Measurements from ENCODE around the gene UFSP2. TPM values are rescaled to one million over a fixed set of nuclear protein-coding genes. Genes with fewer than 3 reads are reported as not detected.

The UFSP2 gene, protein sequence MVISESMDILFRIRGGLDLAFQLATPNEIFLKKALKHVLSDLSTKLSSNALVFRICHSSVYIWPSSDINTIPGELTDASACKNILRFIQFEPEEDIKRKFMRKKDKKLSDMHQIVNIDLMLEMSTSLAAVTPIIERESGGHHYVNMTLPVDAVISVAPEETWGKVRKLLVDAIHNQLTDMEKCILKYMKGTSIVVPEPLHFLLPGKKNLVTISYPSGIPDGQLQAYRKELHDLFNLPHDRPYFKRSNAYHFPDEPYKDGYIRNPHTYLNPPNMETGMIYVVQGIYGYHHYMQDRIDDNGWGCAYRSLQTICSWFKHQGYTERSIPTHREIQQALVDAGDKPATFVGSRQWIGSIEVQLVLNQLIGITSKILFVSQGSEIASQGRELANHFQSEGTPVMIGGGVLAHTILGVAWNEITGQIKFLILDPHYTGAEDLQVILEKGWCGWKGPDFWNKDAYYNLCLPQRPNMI
- 42.2 and 43.4 TPM in 2 replicates for total RNA-seq (2014; rRNA removed; shearing (Covaris generic))
- 26.1 and 31.1 TPM in 2 replicates for polyA plus RNA-seq (2015; cell fraction: cytosol; rRNA removed)
- polyA plus RNA-seq (2015; cell fraction: nucleus; rRNA removed), result 16.0 and 19.2 TPM in 2 replicates

DNA sequence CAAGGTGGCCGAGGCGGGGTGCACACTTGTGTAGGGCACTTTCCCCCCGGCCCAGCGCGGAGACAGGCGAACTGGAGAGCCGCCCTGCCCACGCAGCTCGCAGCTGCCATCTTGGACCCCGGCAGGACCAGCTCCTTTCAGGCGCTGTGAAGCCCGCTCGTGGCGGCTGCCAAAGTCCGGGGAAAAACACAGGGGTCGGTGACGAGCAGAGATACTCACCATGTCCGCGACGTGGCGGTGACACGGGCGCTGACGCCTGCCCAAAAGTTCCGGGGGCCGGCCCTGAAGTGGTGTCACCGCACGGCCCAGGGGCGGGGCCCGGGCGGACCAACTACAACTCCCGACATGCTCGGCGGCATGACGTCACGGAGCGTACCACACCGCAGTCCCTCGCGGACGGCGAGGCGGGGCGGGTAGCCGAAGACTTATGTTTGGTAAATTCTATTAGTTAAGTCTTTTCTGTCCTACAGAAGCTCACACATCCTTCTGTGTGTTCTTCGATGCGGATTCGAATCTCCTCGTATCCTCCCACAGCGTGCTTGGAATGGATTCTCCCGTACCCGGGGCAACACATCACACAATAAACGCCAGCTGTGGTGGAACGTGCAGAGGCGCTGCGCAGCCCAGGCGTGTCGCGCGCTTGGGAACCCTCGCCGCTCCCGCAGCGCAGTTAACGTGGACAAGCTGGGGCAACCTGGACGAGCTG lies at the start of gene UFSP2:
TSS of gene UFSP2 (minus strand) at position 318 of the 706 bp plus-strand sequence. CDS start at position 222, 96 bp downstream.
- peak; percentile 86 for DNase-seq (ENCODE audit: low read depth, low spot score)

DNA sequence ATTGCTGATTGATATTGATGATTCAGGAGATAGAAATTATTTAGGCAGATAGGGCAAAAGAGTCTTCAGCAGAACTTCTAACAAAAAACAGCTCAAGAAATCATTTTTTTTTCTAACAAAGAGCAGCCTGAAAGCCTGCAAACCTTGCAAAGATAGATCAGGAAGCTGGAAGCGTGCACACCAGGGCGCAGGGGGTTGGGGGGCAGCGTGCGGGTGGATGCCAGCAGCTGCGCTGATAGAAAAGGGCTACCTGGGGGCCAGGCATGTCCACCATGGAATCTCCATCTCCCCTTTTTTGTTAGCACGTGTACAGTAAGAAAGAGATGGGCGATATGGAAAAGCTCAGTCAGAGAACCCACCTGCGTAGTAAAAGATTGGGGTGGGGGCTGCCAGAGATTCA lies 47.5 kb upstream of the UFSP2 start:
- in situ Hi-C loops (cut with HindIII; ENCODE audit: low pct_unique_long_range_greater_than_20kb, low sequenced_read_pairs), result no loop called here
- no peak for DNase-seq (ENCODE audit: low read depth, low spot score)

More for the DNA sequence above, at the start of gene UFSP2:
- in situ Hi-C loops (cut with HindIII; ENCODE audit: low pct_unique_long_range_greater_than_20kb, low sequenced_read_pairs), result no loop called here

DNA sequence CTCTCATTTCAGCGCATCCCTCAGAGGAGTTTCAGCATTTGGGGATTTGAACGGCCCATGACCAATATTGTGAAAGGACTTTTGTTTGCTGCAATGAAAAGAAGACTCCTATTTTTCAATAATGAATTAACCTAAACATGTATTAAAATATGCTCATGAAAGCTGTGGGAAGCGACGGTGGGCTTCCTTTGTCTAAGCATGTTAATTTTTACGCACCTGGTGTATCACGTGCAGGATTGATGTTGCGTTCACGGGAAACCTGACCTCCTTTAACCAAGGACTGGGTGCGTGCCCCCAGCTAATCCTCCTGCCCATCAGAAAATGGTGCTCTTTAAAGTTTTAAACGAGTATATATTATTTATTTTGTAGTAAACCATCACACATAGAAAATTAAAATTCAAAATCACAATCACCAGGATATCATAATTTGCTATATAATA lies 46.4 kb upstream of the UFSP2 start:
- in situ Hi-C loops (cut with HindIII; ENCODE audit: low pct_unique_long_range_greater_than_20kb, low sequenced_read_pairs), result no loop called here
- no peak for DNase-seq (ENCODE audit: low read depth, low spot score)

DNA sequence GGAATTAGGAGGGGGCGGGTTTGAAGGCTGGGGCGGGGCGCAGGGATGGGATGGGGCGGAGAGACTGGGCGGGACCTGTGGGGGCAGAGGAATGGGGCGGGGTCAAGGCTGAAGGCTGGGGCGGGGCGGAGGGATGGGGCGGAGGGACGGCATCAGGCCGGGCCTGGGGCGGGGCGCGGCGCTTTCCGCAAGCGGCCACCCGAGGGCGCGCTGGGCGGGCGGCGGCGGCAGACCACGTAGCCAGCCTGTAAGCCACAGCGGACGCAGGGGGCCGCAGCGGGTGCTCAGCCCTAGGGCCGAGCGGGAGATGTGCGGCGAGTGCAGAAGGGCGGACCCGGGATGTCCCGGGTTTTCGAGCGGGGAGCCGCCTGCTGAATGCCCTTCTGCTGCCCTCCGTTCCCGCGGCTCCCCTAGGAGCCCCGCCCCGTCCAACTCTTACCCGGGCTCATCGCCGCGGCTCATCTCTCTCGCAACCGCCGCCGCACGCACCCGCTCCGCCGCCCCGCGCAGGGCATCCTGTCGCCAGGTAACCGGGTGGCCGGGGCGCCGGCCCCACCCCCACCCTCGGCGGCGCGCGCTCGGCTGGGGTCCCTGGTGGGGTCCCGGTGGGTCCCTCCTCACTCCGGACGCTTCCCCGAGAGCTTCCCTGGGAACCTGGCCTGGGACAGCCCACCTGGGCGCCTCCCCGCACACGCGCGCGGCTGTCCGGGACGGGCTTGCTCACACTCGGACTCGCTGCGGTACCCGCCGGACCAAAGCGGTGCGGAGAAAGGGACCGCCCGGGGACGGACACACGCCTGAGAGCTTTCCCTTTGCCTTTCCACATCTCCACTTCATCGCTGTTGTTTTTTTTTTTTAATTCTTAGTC lies 45.7 kb upstream of the UFSP2 start, which contains the start of gene CCDC110:
TSS of gene CCDC110 (minus strand) at position 499 of the 868 bp plus-strand sequence. CDS start at position 449, 50 bp downstream.
- DNase-seq (ENCODE audit: low read depth, low spot score), result peak; percentile 90
- in situ Hi-C loops (cut with HindIII; ENCODE audit: low pct_unique_long_range_greater_than_20kb, low sequenced_read_pairs), result no loop called here

DNA sequence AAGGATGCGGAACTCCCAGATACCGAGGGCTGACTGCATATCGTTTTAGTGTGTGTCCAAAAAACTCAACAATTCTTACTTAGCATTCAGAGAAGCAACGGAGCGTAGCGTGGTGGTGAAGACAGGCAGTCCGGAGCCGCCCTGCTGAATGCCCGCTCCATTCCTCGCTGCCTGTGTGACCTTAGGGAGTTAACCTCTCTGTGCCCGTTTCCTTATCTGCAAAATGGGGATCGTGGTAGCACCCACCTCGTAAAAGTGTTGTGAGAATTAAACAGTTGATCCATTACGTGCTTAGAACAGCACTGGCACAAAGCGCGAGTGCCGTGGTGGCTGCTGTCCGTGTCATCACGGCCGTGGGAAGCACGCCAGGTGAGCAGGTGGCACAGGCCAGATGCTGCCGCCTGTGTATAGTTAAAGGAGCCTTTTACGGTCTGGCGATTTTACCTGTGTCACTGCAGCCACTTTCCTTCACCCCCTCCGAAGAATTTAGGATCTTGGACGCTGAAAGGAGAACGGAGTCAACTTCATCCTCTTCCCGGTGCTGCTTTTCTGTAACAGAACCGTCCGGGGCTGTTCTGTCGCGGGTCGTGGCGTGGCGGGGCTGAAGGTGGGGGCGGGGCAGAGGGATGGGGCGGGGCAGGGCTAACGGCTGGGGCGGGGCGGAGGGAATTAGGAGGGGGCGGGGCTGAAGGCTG lies 44.9 kb upstream of the UFSP2 start:
- DNase-seq (ENCODE audit: low read depth, low spot score), result no peak
- in situ Hi-C loops (cut with HindIII; ENCODE audit: low pct_unique_long_range_greater_than_20kb, low sequenced_read_pairs), result no loop called here

DNA sequence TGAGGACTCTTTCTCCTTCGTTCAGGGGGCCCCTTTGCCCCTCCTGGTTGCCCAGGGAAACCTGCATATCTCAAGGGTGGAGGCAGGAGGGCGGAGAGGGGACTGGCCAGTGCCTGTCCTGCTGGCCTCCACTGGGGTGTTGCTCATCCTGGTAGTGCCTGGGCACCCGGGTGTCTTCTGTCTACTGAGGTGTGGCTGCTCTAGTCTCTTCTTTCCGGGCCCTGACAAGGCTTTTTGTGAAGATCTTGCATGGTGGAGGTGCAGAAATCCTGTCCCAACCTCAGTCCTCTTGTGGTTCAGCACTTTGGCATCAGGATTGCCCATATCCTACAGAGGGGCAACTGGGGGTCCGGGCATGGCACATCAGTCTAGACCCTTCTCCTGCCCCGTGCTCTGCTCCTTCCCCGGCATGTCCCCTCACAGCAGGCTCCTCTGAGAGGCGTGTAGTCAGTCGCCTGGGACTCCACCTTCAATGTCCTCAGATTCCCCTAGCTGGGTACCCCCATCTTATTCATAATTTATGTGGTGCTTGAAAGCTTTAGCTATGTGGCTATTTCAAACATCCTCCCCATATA lies 43.9 kb upstream of the UFSP2 start:
- no peak for DNase-seq (ENCODE audit: low read depth, low spot score)
- in situ Hi-C loops (cut with HindIII; ENCODE audit: low pct_unique_long_range_greater_than_20kb, low sequenced_read_pairs), result no loop called here

DNA sequence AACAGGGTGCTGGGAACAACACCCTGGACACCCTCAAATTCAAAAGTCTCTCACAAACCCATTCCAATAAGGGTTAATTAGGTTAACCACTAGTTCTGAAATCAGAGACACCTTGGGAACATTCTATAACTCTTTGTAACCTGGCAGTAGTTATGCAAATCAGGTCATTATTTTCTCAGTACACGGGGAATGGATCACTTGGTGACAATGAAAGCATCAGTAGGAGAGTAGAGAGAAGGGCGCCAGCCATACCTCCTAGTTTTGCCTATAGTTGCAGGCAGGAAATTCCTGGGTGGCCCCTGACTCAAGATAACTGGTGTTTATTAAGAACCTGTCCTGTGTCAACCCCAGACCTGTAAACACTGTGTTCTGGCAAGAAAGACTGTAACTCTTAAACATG lies 43.2 kb upstream of the UFSP2 start:
- DNase-seq (ENCODE audit: low read depth, low spot score), result no peak
- in situ Hi-C loops (cut with HindIII; ENCODE audit: low pct_unique_long_range_greater_than_20kb, low sequenced_read_pairs), result no loop called here

DNA sequence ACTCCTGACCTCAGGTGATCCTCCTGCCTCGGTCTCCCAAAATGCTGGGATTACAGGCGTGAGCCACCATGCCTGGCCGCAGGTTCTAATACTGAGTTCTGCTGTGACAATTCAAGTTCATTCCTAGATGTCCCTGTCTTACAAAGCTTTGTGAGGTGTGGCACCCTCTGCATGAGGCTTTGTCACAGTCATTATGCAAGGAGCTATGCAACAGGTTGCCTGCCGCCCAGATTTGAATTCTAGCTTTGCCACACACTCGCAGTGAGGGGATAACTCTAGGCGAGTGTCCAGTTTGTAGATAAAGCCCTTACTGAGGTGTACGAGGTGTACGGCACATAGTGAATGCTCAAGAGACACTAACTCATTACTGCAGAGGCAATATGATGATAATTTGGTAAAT lies 42.2 kb upstream of the UFSP2 start:
- in situ Hi-C loops (cut with HindIII; ENCODE audit: low pct_unique_long_range_greater_than_20kb, low sequenced_read_pairs), result no loop called here
- DNase-seq (ENCODE audit: low read depth, low spot score), result no peak

DNA sequence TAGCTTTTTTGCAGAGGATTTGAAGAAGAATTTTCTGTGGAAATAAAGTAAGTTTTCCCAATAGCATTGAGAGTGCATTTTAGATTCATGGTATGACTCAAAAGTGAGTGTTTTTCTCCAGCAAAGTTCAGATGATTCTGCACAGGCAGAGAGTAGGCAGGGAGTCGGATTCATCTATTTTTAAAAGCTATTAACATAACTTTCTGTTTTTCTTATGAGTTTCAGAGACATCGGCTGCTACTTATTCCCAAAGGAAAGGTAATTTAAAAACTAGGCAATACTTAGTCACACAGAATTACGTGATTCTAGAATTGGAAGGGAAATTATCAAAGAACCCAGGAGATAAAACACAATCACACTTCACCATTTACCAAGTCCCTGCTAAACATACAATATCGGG lies 41.3 kb upstream of the UFSP2 start:
- in situ Hi-C loops (cut with HindIII; ENCODE audit: low pct_unique_long_range_greater_than_20kb, low sequenced_read_pairs), result no loop called here
- no peak for DNase-seq (ENCODE audit: low read depth, low spot score)

DNA sequence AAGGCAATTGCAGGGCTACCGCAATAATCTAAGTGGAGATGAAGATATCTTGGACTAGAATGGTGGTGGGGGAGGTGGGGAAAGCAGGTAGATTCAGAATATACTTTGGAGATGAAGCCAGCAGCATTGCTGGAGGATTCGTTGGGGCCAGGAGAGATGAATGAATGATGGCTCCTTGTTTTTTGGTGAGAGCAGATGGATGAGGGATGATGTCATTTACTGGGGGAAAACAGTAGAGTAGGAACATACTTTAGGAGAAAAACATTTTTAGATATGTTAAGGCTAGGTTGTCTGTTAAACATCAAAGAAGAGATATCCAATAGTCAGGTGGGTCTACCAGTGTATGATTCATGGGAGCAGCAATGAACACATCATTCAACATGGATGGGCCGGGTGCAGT lies 39.9 kb upstream of the UFSP2 start:
- no peak for DNase-seq (ENCODE audit: low read depth, low spot score)
- in situ Hi-C loops (cut with HindIII; ENCODE audit: low pct_unique_long_range_greater_than_20kb, low sequenced_read_pairs), result no loop called here

DNA sequence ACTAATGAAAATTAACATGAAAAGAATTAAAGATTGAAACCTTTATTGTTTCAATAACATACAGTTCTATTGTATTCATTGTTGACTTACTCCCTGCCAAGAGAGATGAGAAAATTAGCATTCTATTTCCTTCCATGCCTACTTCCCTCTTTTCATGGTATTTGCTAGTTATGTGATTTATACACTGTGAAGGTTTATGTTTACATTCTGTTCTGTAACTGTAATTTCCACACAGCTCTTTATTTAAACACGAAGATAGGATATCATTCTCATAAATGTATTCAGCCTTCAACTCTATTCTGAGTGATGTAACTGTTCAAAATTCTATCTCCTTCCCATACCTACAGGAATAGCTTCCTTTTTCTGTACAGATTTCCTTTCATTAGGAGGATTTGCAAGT lies 39.1 kb upstream of the UFSP2 start:
- in situ Hi-C loops (cut with HindIII; ENCODE audit: low pct_unique_long_range_greater_than_20kb, low sequenced_read_pairs), result no loop called here
- DNase-seq (ENCODE audit: low read depth, low spot score), result no peak

DNA sequence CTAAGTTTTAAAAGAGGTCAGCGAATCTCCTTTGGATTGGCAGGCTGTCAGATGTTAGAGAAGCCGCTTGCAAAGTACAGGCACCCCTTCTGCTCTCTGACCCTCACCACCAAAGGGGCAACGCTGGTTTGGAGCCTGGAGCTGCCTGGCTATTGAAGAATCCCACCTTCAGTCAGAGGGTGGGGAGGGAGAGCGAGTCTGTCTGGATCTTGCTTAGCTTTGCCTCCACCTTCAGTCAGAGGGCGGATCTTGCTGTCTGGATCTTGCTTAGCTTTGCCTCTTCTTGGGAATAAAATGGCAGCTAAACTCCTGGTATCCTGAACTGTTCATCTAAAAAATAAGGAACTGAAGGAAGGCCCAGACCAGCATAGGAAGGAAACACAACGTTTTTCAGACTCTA lies 38.4 kb upstream of the UFSP2 start:
- DNase-seq (ENCODE audit: low read depth, low spot score), result peak; percentile 25
- in situ Hi-C loops (cut with HindIII; ENCODE audit: low pct_unique_long_range_greater_than_20kb, low sequenced_read_pairs), result no loop called here

DNA sequence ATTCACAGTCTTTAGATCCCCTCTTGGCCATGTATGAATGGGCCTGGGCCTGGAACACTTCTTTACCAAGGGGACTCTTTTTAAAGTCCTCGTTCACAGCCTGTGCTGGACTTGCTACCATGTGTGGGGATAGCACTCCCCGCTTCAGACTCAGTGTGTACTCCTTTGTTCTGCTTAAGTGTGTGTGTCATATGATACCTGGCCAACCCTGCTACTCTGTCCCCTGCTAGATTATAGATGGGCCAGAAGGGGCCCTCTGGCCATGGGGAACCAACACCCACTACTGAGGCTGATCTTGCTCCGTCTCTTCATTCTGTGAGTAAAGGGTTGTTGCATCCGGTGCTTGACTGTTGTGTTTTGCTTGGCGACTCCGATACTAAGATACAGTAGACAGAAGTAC lies 37.8 kb upstream of the UFSP2 start:
- no peak for DNase-seq (ENCODE audit: low read depth, low spot score)
- in situ Hi-C loops (cut with HindIII; ENCODE audit: low pct_unique_long_range_greater_than_20kb, low sequenced_read_pairs), result no loop called here

DNA sequence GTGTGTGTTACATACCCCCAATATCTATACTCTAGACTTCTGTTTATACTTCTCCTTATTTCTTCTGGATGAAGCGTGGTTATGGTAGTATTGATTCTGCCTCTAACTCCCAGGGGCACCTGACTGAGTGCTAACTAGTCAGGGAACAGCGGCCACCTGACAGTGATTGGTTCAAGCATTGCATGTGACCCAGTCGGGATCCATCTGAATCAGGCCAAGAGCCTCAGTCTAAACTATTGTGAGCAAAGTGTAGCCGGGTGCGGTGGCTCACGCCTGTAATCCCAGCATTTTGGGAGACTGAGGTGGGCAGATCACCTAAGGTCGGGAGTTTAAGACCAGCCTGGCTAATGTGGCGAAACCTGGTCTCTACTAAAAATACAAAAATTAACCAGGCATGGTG lies 35.8 kb upstream of the UFSP2 start:
- in situ Hi-C loops (cut with HindIII; ENCODE audit: low pct_unique_long_range_greater_than_20kb, low sequenced_read_pairs), result no loop called here
- DNase-seq (ENCODE audit: low read depth, low spot score), result no peak

DNA sequence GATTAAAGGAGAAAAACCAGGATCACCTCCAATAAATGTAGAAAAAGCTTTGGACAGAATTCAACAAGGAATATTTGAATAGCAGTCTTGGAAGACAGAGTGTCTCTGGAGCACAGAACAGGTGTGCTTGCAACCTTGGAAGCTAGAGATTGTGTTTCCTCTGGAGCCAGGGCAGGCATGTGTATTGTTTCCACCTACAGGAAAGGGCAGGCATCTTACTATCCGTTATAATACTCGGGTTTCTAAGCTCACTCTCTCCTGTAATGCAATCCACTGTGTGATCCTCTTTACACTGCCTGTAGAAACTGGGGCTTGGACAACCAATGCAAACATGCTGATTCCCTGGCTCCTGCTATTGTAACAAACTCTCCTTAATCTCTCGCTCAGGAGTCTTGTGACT lies 31.4 kb upstream of the UFSP2 start:
- in situ Hi-C loops (cut with HindIII; ENCODE audit: low pct_unique_long_range_greater_than_20kb, low sequenced_read_pairs), result no loop called here
- DNase-seq (ENCODE audit: low read depth, low spot score), result no peak

DNA sequence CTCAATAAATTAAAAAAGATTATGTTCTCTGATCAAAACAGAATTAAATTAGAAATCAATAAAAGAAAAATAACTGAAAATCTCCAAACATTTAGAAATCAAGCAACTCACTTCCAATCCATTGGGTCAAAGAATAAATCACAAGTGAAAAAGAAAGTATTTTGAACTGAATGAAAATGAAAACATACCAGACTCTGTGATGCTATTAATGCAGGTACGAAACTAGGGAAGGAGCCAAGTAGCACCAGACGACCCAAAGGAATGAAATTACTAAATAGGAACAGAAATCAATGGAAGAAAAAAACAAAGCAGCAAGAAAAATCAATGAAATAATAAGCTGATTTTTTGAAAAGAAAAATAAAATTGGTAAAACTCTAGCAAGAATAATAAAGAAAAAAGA lies 30.4 kb upstream of the UFSP2 start:
- no peak for DNase-seq (ENCODE audit: low read depth, low spot score)
- in situ Hi-C loops (cut with HindIII; ENCODE audit: low pct_unique_long_range_greater_than_20kb, low sequenced_read_pairs), result no loop called here

DNA sequence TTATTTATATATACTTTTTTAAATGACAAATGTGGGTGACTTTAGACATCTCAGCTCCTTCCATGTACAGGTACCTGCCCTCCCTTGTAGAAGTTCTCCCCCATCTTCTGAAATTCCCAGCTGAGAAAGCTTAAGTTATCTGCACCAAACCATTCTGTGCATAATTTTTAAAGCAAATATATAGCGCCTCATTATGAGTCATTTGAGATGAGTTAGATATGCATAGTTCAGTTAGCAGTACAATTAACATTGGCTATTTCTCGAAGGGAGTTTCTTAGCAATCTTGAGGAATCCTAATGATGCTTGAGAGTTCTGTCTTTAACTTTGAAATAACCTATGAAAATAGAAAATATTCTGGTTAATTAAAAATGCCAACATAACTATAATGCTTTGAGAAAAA lies 19.4 kb upstream of the UFSP2 start:
- DNase-seq (ENCODE audit: low read depth, low spot score), result no peak
- in situ Hi-C loops (cut with HindIII; ENCODE audit: low pct_unique_long_range_greater_than_20kb, low sequenced_read_pairs), result no loop called here

All from SK-MEL-5 (cell line).